Ishikawa (cell line): ENCODE measurements around the gene NADK.

ENCODE experiments used
- CEBPB ChIP-seq: IDR thresholded peaks from 2 replicates; pipeline ENCODE4 v1.6.1; 2012
- EGR1 ChIP-seq: IDR thresholded peaks from 2 replicates; pipeline ENCODE4 v1.6.1; 2012
- EP300 ChIP-seq: IDR thresholded peaks from 2 replicates; pipeline ENCODE4 v1.6.1; 2012; ENCODE audit warnings: borderline replicate concordance
- NFIC ChIP-seq: IDR thresholded peaks from 2 replicates; pipeline ENCODE4 v1.6.1; 2012
- REST ChIP-seq: IDR thresholded peaks from 2 replicates; pipeline ENCODE4 v1.6.1; 2012; ENCODE audit warnings: low read depth, mild to moderate bottlenecking
- TAF1 ChIP-seq: IDR thresholded peaks from 2 replicates; pipeline ENCODE4 v1.6.1; 2012; ENCODE audit warnings: low read depth, mild to moderate bottlenecking
- YY1 ChIP-seq: IDR thresholded peaks from 2 replicates; pipeline ENCODE4 v1.6.1; 2012; ENCODE audit warnings: low read depth
- TF ChIP-seq, protein P1 (sequence below): IDR thresholded peaks from 2 replicates; pipeline ENCODE4 v1.6.1; 2012

DNA sequence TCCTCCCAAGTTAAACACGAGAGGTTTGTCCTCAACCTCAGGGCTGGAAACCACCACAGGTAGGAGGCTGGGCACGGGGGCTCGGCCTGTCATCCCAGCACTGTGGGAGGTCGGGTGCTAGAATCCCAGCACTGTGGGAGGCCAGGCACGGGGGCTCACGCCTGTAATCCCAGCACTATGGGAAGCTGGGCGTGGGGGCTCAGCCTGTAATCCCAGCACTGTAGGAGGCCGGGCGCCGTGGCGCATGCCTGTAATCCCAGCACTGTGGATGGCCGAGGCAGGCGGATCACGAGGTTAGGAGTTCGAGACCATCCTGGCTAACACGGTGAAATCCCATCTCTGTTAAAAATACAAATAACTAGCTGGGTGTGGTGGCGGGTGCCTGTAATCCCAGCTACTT lies 47.4 kb downstream of the NADK start:
- TF ChIP-seq CEBPB, result no peak
- no peak for TF ChIP-seq REST
- no peak for TF ChIP-seq TAF1
- TF ChIP-seq, protein P1, sequence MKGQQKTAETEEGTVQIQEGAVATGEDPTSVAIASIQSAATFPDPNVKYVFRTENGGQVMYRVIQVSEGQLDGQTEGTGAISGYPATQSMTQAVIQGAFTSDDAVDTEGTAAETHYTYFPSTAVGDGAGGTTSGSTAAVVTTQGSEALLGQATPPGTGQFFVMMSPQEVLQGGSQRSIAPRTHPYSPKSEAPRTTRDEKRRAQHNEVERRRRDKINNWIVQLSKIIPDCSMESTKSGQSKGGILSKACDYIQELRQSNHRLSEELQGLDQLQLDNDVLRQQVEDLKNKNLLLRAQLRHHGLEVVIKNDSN, result no peak
- TF ChIP-seq YY1, result no peak
- no peak for TF ChIP-seq EGR1
- TF ChIP-seq EP300, result no peak
- no peak for TF ChIP-seq NFIC
